HepG2 (cell line): Measurements from ENCODE around the gene IL1R1. TPM values are rescaled to one million over a fixed set of nuclear protein-coding genes. Genes with fewer than 3 reads are reported as not detected.

ENCODE experiments used
- ATAC-seq: fragments of 200-7000 bp; cut with Tn5 transposase; 3 replicates; pipeline ENCODE4 v1.9.1; 2020; ENCODE audit warnings: mild to moderate bottlenecking, moderate library complexity
- BruUV-seq: library from RNA; stranded (reverse); fragments of 400-500 nt; replicated peaks from 2 replicates; lab custom pipeline; 2021; lab: Mats Ljungman, UMichigan
- CTCF ChIA-PET: fragments of 300-600 bp; formaldehyde crosslinking; extraction: SDS; loops from one replicate; lab custom pipeline; 2021; ENCODE audit warnings: low total read pairs, inconsistent platforms, low intra/inter-chr PET ratio; lab: Yijun Ruan, JAX
- POLR2A ChIA-PET: fragments of 350-600 bp; sonication (Branson Sonifier 250); formaldehyde crosslinking; loops from one replicate; lab custom pipeline; 2020; ENCODE audit warnings: antibody characterized with exemption, inconsistent platforms; lab: Yijun Ruan, JAX
- DNase-seq: peaks from one replicate; pipeline ENCODE4 v3.0.0-alpha.2; 2015; ENCODE audit warnings: low spot score
- FAIRE-seq: peaks from 3 replicates; lab custom pipeline; 2011; peaks lifted over from hg19 to GRCh38; lab: Jason Lieb, UNC
- H2AFZ ChIP-seq: one replicate; pipeline ENCODE4 v1.6.1; 2011; ENCODE audit warnings: low read length, inconsistent platforms
- H3K27ac ChIP-seq: fragments of 300-600 bp; 3 replicates; pipeline ENCODE4 v1.8.0; 2011; ENCODE audit warnings: mixed run types, mild to moderate bottlenecking, mixed read lengths, low read length, inconsistent platforms; ENCODE audit not compliant: insufficient read depth; ENCODE audit errors: extremely low read length
- H3K27me3 ChIP-seq, 2 experiments: fragments of 200-600 bp in 1 of 2; 2 replicates in 1 of 2; 3 replicates in 1 of 2; pipeline versions ENCODE4 v1.6.0 to v1.8.0; 2011; ENCODE audit warnings: low read length in 2 of 2, mild to moderate bottlenecking in 2 of 2, moderate library complexity in 2 of 2, inconsistent platforms in 1 of 2; ENCODE audit not compliant: insufficient read depth in 2 of 2, control insufficient read depth in 1 of 2
- H3K36me3 ChIP-seq, 2 experiments: fragments of 200-600 bp in 1 of 2; replicated peaks in 1 of 2; 2 replicates in 1 of 2; 3 replicates in 1 of 2; pipeline versions ENCODE4 v1.5.1 to v1.8.0; 2011; ENCODE audit warnings: low read length in 2 of 2, inconsistent platforms in 1 of 2; ENCODE audit not compliant: insufficient read depth in 2 of 2, control insufficient read depth in 1 of 2
- H3K4me1 ChIP-seq: 2 replicates; pipeline ENCODE4 v1.5.1; 2012; ENCODE audit warnings: low read length, inconsistent platforms; ENCODE audit not compliant: insufficient read depth
- H3K4me2 ChIP-seq: 2 replicates; pipeline ENCODE4 v1.6.0; 2011; ENCODE audit warnings: low read depth, low read length, inconsistent platforms
- H3K4me3 ChIP-seq, 3 experiments: fragments of 200-600 bp in 1 of 3; sonication (generic), shearing (Covaris generic) in 1 of 3; replicated peaks in 1 of 3; 2 replicates each; pipeline ENCODE4 v1.5.1; 2011 to 2016; ENCODE audit warnings: low read length in 3 of 3, inconsistent platforms in 2 of 3, low read depth in 2 of 3, mild to moderate bottlenecking in 2 of 3, control low read depth in 1 of 3, mixed read lengths in 1 of 3; ENCODE audit not compliant: insufficient read depth in 1 of 3
- H3K79me2 ChIP-seq: one replicate; pipeline ENCODE4 v1.6.1; 2011; ENCODE audit warnings: low read length, inconsistent platforms; ENCODE audit not compliant: insufficient read depth
- H3K9ac ChIP-seq: 2 replicates; pipeline ENCODE4 v1.6.0; 2011; ENCODE audit warnings: mild to moderate bottlenecking, low read depth, low read length, inconsistent platforms; ENCODE audit not compliant: insufficient read depth
- H3K9me3 ChIP-seq: 2 replicates; pipeline ENCODE4 v1.5.1; 2012; ENCODE audit warnings: mild to moderate bottlenecking, low read length
- H4K20me1 ChIP-seq: 2 replicates; pipeline ENCODE4 v1.6.0; 2011; ENCODE audit warnings: inconsistent platforms, mild to moderate bottlenecking, low read length, moderate library complexity; ENCODE audit not compliant: insufficient read depth
- ASH2L ChIP-seq: fragments of 300-600, 200-600 bp; sonication (generic); IDR thresholded peaks from 2 replicates; pipeline ENCODE4 v1.7.0; 2017; ENCODE audit warnings: low read depth, mild to moderate bottlenecking, moderate library complexity, mixed read lengths, low read length; ENCODE audit not compliant: insufficient read length
- HNF1A ChIP-seq, 2 experiments: sonication (generic) in 1 of 2; formaldehyde crosslinking in 1 of 2; IDR thresholded peaks; 2 replicates each; pipeline versions ENCODE4 v1.4.0 to v1.6.1; 2016 to 2020; ENCODE audit warnings: borderline replicate concordance in 1 of 2, low read depth in 1 of 2, mild to moderate bottlenecking in 1 of 2, missing genetic modification reagents in 1 of 2
- IKZF4 ChIP-seq: sonication (generic); formaldehyde crosslinking; IDR thresholded peaks from 2 replicates; pipeline ENCODE4 v1.5.1; 2020; ENCODE audit warnings: borderline replicate concordance, mild to moderate bottlenecking, low read depth, missing genetic modification reagents; ENCODE audit errors: not compliant biosample characterization
- MAFK ChIP-seq, 2 experiments: IDR thresholded peaks in 1 of 2; conservative IDR thresholded peaks in 1 of 2; 2 replicates each; pipeline ENCODE4 v1.6.1; 2011; ENCODE audit warnings: improper control_type of control experiment in 2 of 2, low read length in 2 of 2
- NR0B2 ChIP-seq: sonication (generic); formaldehyde crosslinking; IDR thresholded peaks from 2 replicates; pipeline ENCODE4 v1.4.0; 2020; ENCODE audit warnings: mild to moderate bottlenecking, missing genetic modification reagents
- REL ChIP-seq: sonication (generic); formaldehyde crosslinking; conservative IDR thresholded peaks from 2 replicates; pipeline ENCODE4 v1.8.0; 2022; ENCODE audit warnings: mild to moderate bottlenecking, missing genetic modification reagents, moderate library complexity
- SP2 ChIP-seq: sonication (generic); formaldehyde crosslinking; IDR thresholded peaks from 2 replicates; pipeline ENCODE4 v1.5.1; 2020; ENCODE audit warnings: mild to moderate bottlenecking, missing genetic modification reagents
- ZNF10 ChIP-seq: sonication (generic); formaldehyde crosslinking; IDR thresholded peaks from 2 replicates; pipeline ENCODE4 v1.4.0; 2020; ENCODE audit warnings: mild to moderate bottlenecking, low read depth, missing genetic modification reagents, borderline replicate concordance
- ZNF20 ChIP-seq: sonication (generic); formaldehyde crosslinking; IDR thresholded peaks from 2 replicates; pipeline ENCODE4 v1.4.0; 2020; ENCODE audit warnings: mild to moderate bottlenecking, moderate library complexity, missing genetic modification reagents
- ZNF235 ChIP-seq: sonication (generic); formaldehyde crosslinking; IDR thresholded peaks from 2 replicates; pipeline ENCODE4 v1.8.1; 2023; ENCODE audit warnings: mild to moderate bottlenecking, missing genetic modification reagents, borderline replicate concordance
- ZNF251 ChIP-seq: sonication (generic); formaldehyde crosslinking; IDR thresholded peaks from 2 replicates; pipeline ENCODE4 v1.9.0; 2021; ENCODE audit warnings: mild to moderate bottlenecking, missing genetic modification reagents
- ZNF337 ChIP-seq: sonication (generic); formaldehyde crosslinking; IDR thresholded peaks from 2 replicates; pipeline ENCODE4 v1.5.1; 2020; ENCODE audit warnings: missing genetic modification reagents, low read depth, mild to moderate bottlenecking, borderline replicate concordance
- ZNF549 ChIP-seq: sonication (generic); formaldehyde crosslinking; IDR thresholded peaks from 2 replicates; pipeline ENCODE4 v1.5.0; 2020; ENCODE audit warnings: missing genetic modification reagents
- WGBS: methylation state at CpG from one replicate; pipeline ENCODE4 v1.1.6; 2017; ENCODE audit warnings: low lambda C conversion rate; 5-methylcytosine and 5-hydroxymethylcytosine counted together
- in situ Hi-C: cut with HindIII; loops from 2 replicates; pipeline ENCODE4 v1.10.0; 2017; ENCODE audit warnings: low pct_unique_long_range_greater_than_20kb; ENCODE audit not compliant: extremely low pct_ligation_motif_present
- intact Hi-C: fragments of 100-400 bp; cut with micrococcal nuclease; formaldehyde crosslinking; loops from one replicate; pipeline ENCODE4 v1.10.0; 2022; ENCODE audit not compliant: unreplicated experiment
- polyA plus RNA-seq, 8 experiments: library from polyadenylated mRNA; depleted of rRNA in 3 of 8; stranded (reverse) in 7 of 8; unstranded in 1 of 8; fragments of >200 nt; fragmentation: Illumina TruSeq in 4 of 8; extraction: Trizol in 4 of 8; gene quantifications; 2 replicates each; pipeline versions ENCODE4 v1.2.1 to v1.2.3, GENCODE V29; 2011 to 2016; ENCODE audit warnings: low read depth in 4 of 8, missing spikeins in 1 of 8, mixed read lengths in 1 of 8; ENCODE audit not compliant: insufficient read depth in 1 of 8
- total RNA-seq, 5 experiments: library from RNA; depleted of rRNA; stranded (reverse); fragments of >200 nt; fragmentation: Illumina TruSeq; extraction: Trizol; gene quantifications; 2 replicates each; pipeline ENCODE4 v1.2.3, GENCODE V29; 2016; ENCODE audit warnings: low read depth in 1 of 5

IL1R1 gene
- total and polyA plus RNA-seq, 2 of the 13 experiments (the other 11 are each of a cell fraction or from before 2014, with no cell fraction given): 38.0 to 93.1 TPM

- 94% methylated on average over 4 of the region's 4 CpGs for WGBS
- ChIA-PET CTCF (no interaction called here), POLR2A (interaction anchor here (0.7 to 1.7 kb wide), 3 partner anchors 16 to 56 kb away, joined by 3 to 11 read pairs (median 4); partner anchors contain the start of gene IL1R1)
- Histone ChIP-seq H3K9me3 (no peaks in the 10 kb centered on the region), H3K9ac (no peak overlapping the region), H3K27me3 (no peaks in the 10 kb centered on the region), H3K4me1 (peaks cover 4% of the 10 kb centered on the region; the same call in 1 of the 2 replicates), H3K27ac (no peak overlapping the region), H4K20me1 (no peaks in the 10 kb centered on the region), H2AFZ (no peak overlapping the region), H3K36me3 (no peaks in the 10 kb centered on the region), H3K4me3 (no peak overlapping the region), H3K4me2 (no peak overlapping the region), H3K79me2 (no peaks in the 10 kb centered on the region)
- ATAC-seq (no peak), DNase-seq (no peak), FAIRE-seq (no peak)
- BruUV-seq: no TSS peak
- in situ Hi-C loops: no loop called here
- no peak for TF ChIP-seq NR0B2 (CRISPR knock-in tag)
- TF ChIP-seq ZNF337 (CRISPR knock-in tag): no peak
- no peak for TF ChIP-seq ZNF20 (CRISPR knock-in tag)
- no peak for TF ChIP-seq REL
- no peak for TF ChIP-seq SP2
- TF ChIP-seq ZNF549 (CRISPR knock-in tag): no peak
- no peak for TF ChIP-seq ASH2L
- TF ChIP-seq IKZF4: no peak
- no peak for TF ChIP-seq HNF1A (IDR thresholded peaks at IDR 0.05; ENCODE audit: low read depth)
- no peak for TF ChIP-seq HNF1A (CRISPR knock-in tag; IDR thresholded peaks at IDR 0.05; ENCODE audit: borderline replicate concordance)
- TF ChIP-seq ZNF251 (CRISPR knock-in tag): no peak
- no peak for TF ChIP-seq MAFK (conservative IDR thresholded peaks at IDR 0.05 in 1 of 2, IDR thresholded peaks at IDR 0.05 in 1 of 2; ENCODE audit: low read length in 2 of 2)
- no peak for TF ChIP-seq ZNF10 (CRISPR knock-in tag)
- TF ChIP-seq ZNF235: no peak
- intact Hi-C loops: no loop called here
Measured at GRCh38 chr2:102126169-102126568, 16.4 kb upstream of the IL1R1 start.
